GM21381 (cell line): ENCODE data around the gene MIOS.

Source experiments
- ATAC-seq: cut with Tn5 transposase; IDR thresholded peaks from one replicate; pipeline ENCODE4 v1.9.1; 2021; ENCODE audit warnings: mild to moderate bottlenecking, moderate library complexity; ENCODE audit not compliant: unreplicated experiment

The MIOS gene

GRCh38 chr7:7566651-7567611 lies at the start of gene MIOS:
TSS of gene MIOS (plus strand) at chr7:7566884. CDS start at chr7:7572476, 5,592 bp downstream.
- peak; percentile 70 for ATAC-seq

- no peak for ATAC-seq
These were observed 48.9 kb upstream of the MIOS start for GRCh38 chr7:7517754-7518153.

GRCh38 chr7:7519056-7519455 lies 47.6 kb upstream of the MIOS start:
- ATAC-seq = no peak

- ATAC-seq = no peak
These were observed 47.2 kb upstream of the MIOS start for GRCh38 chr7:7519528-7519927.

GRCh38 chr7:7521259-7521658 lies 45.4 kb upstream of the MIOS start:
- no peak for ATAC-seq

GRCh38 chr7:7522421-7522820 lies 44.3 kb upstream of the MIOS start:
- no peak for ATAC-seq

- no peak for ATAC-seq
These were observed 42.6 kb upstream of the MIOS start for GRCh38 chr7:7524121-7524520.

- ATAC-seq = no peak
These were observed 40.7 kb upstream of the MIOS start for GRCh38 chr7:7526006-7526405.

GRCh38 chr7:7527047-7527446 lies 39.6 kb upstream of the MIOS start:
- no peak for ATAC-seq

GRCh38 chr7:7529328-7529727 lies 37.4 kb upstream of the MIOS start:
- ATAC-seq = no peak

GRCh38 chr7:7533831-7534430 lies 32.8 kb upstream of the MIOS start:
- no peak for ATAC-seq

- ATAC-seq = no peak
These were observed 31.0 kb upstream of the MIOS start, which contains the start of gene COL28A1 for GRCh38 chr7:7535691-7536090. TSS of gene COL28A1 (minus strand) at chr7:7535873. CDS start at chr7:7532875, 2,998 bp downstream.

GRCh38 chr7:7536396-7537019 lies 30.2 kb upstream of the MIOS start:
- no peak for ATAC-seq

- ATAC-seq = no peak
These were observed 29.0 kb upstream of the MIOS start for GRCh38 chr7:7537711-7538110.

- no peak for ATAC-seq
These were observed 27.5 kb upstream of the MIOS start for GRCh38 chr7:7539152-7539551.

GRCh38 chr7:7539711-7540110 lies 27.0 kb upstream of the MIOS start:
- ATAC-seq = no peak

GRCh38 chr7:7542251-7542835 lies 24.3 kb upstream of the MIOS start:
- no peak for ATAC-seq

- no peak for ATAC-seq
These were observed 18.3 kb upstream of the MIOS start for GRCh38 chr7:7548407-7548806.

GRCh38 chr7:7550663-7551062 lies 16.0 kb upstream of the MIOS start:
- no peak for ATAC-seq

- ATAC-seq = no peak
These were observed 14.5 kb upstream of the MIOS start for GRCh38 chr7:7552199-7552598.

- ATAC-seq = no peak
These were observed 13.3 kb upstream of the MIOS start for GRCh38 chr7:7553386-7553785.
